Left hindlimb (tissue), 1 donor: Measurements from ENCODE around the gene FILIP1L.
A peak's percentile ranks its signal among the peaks of the same experiment; 100 is the strongest.

ENCODE experiments used
- DNase-seq: peaks from one replicate; pipeline ENCODE4 v3.0.0-alpha.2; 2018

The FILIP1L gene

DNA sequence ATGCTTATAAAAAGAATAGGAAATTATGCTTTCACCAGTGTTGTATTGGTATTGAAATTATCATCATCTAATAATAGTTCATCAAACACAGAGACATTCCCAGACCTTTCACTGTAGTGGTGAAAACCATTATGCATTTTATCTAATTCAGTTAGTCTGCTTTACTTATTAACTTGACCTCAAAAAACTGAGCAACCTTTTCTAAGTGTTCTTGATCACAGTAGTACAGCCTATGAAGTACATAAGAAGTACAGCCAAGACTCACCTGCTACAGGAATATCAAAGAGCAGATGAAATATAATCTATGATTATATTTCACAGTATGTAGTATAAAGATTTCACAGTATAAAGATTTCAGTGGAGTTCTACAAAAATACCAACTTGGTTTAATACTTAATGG lies 75.2 kb downstream of the FILIP1L start:
- no peak for DNase-seq

DNA sequence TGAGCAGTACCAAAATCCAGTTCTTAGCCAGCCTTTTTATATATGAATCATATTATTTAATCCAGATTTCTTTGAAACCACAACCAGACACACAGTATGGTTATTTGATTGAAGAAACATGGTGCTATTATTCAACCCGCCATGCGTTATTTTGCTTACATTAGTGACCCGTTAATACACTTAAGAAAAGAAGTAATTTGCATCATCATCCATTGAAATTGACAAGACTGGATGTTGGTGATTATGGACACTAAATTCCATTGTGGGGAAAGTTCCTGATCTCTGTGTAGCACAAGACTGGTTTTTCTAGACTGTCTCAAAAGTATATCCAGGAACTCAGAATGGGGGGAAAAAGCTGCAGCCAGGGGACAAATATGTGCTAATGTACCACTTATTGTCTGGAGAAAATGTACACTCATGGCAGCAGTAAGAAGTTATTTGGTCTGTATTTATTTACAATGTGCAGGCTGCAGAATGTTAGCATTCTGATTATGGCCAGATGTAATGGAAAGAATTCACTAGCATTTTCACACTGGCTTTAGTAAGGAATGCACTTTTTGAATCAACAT lies 80.3 kb downstream of the FILIP1L start:
- no peak for DNase-seq

- DNase-seq = peak; percentile 40
Measured at GRCh38 chr3:100033184-100033583, 81.1 kb downstream of the FILIP1L start.

GRCh38 chr3:100032243-100032642 lies 82.1 kb downstream of the FILIP1L start:
- DNase-seq = no peak

GRCh38 chr3:100030914-100031425 lies 83.3 kb downstream of the FILIP1L start:
- DNase-seq = no peak

GRCh38 chr3:100030346-100030745 lies 84.0 kb downstream of the FILIP1L start:
- DNase-seq = no peak

DNA sequence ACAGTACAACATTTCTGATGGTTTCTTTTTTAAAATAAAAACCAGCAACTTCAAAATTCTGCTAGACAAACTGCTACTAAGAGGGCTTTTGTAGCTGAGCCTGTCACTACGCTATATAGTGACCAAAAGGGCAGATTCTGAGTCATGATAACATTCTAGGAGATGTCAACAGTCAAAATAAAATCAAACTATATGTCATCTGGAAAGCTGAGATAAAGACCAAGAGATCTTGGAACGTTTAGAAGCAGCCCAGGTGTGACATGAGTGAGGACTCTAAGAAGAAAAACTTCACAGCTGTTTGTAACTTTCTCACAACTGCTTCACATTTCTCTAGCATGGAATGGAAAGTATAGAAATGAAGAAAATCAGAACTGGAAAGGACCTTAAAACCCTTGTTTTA lies 84.6 kb downstream of the FILIP1L start:
- no peak for DNase-seq

- no peak for DNase-seq
Measured at GRCh38 chr3:100029052-100029451, 85.2 kb downstream of the FILIP1L start.

DNA sequence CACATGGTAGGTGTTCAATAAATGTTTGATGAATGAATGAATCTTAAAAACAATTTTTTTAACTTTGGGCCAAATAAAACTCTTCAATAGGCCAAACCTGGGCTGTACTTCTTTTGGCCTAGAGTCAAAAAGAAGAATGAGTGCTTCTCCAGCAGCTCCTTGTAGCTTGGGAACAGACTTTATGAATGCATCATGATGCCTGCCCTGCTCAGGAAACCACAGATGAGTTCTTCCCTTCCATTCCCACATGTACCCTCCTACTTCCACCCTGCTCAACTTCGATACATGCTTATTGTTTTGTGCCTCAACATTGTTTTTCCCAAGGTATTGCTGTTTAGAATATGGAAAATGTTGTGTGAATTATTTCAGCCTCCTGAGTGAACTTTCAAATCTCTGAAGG lies 87.0 kb downstream of the FILIP1L start:
- no peak for DNase-seq

- DNase-seq = no peak
Measured at GRCh38 chr3:100024520-100025303, 89.6 kb downstream of the FILIP1L start.

DNA sequence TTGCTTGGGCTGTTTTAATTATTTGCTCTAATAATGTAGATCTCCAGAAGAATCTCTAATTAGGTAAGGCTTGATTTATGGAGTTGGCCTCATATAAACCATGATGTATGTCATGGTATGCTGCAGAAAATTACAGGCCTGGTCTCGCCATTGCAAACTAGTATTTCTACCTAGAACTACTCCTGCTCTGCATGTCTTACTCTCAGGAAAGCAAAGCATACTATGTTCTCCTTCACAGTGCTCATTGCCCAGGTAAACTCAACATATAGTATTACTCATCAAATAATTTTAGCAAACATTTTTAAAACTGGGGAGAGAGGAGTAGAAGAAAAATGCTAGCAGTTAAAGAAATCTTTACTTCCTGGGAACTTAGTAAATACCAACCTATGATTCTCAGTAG lies 90.7 kb downstream of the FILIP1L start:
- DNase-seq = no peak

GRCh38 chr3:100023150-100023549 lies 91.2 kb downstream of the FILIP1L start:
- DNase-seq = no peak

DNA sequence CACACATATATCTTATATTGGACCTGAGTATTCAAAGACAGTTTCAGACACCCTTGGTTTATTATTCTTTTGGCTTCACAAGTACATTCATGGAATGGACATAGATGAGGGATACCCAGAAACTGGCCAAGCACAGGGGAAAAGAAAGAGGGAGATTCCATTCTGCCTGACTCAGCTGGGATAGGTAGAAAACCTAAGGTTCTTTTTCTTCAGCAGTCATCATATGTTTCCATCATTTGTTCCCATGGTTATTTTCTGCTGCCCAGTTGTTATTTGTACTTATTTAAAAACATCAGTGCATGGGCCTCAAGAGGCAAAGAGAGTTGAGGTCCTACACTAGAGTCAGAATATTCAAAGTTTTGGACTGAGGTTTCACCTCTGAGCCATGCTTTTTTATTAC lies 91.8 kb downstream of the FILIP1L start:
- DNase-seq = no peak

DNA sequence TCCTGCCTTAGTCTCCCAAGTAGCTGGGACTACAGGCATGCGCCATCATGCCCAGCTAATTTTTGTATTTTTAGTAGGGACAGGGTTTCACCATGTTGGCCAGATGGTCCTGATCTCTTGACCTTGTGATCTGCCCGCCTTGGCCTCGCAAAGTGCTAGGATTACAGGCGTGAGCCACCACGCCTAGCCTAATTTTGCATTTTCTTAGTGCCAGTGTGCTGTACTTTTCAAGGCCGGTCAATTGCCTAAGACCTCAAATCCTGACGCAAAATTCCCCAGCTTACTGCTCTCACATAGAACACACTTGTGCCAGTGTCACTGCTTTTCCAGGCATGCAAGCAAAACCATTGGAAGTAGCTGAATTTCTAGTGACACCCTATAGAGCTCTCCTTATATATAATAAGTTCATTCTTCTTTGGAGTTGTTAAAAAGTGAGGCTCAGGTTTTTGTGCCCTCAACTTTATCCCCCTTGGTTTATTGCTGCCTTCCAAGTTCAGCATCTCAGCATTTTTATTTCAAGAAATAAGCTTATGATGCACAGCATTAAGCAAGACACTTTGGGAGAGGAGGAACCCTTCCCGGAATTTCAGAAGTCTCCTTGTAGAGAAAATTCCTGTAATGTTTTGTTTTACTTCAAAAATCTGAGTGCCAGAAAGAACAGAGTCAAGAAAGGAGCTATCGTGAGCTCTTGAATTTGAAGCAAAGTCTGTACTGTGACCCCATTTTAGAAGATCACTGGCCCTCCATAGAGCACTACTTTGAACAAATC lies 93.2 kb downstream of the FILIP1L start:
- DNase-seq = no peak

GRCh38 chr3:100019719-100020118 lies 94.6 kb downstream of the FILIP1L start:
- no peak for DNase-seq

GRCh38 chr3:100018806-100019205 lies 95.5 kb downstream of the FILIP1L start:
- DNase-seq = no peak

GRCh38 chr3:100010087-100010417 lies 104.2 kb downstream of the FILIP1L start:
- no peak for DNase-seq

- no peak for DNase-seq
Measured at GRCh38 chr3:100009276-100010086, 104.8 kb downstream of the FILIP1L start.

GRCh38 chr3:100008081-100008698 lies 106.1 kb downstream of the FILIP1L start:
- no peak for DNase-seq

DNA sequence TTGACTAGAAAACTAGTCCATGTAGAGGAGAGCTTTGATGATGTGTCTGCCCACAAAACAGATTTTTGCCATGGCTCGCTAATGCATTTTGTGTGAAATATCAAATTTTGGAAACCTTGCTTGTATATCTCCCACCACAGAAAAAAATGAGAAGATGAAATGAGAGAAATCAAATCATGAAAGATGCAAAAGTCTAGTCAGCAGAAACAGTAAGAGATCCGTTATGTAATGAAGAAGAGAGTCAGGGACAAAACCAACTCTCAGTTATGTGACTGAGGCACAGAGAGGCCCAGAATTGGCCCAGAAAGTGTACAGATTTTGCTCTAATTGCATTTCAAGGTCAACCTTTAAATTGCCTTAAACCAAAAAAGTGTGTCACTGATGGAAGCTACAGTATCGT lies 107.0 kb downstream of the FILIP1L start:
- DNase-seq = no peak

DNA sequence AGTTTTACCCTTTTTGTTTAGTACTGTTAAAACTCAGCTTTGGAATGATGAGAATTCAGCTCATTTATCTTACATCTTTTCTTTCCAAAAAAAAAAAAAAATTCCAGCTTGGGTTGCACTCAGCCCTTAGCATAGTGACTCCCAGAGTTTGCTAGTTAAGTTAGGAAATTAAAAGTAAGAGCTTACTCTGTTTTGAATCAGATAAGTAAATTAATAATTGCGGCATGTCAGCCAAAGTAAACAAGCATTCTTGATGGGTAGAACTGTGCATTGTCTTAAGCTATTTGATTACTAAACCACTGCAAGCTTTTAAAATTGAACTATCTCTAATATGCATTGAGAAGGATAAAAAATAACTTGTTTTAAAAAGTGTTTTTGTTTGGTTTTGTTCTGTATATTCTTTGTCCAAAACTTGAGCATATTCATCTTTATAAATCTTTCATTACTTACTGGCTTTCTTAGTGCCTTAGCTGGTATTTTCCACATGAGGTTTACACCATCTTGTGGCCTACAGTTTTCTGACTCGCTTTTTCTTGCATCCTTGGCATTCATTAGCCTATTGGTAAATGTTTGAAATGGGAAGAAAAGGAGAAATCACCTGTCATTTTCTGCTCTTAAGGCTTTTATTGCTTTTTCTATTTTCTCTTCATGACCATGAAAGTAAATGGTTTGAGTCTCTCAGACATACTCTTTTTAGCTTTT lies 107.6 kb downstream of the FILIP1L start:
- DNase-seq = no peak
